HG02571 (cell line): ENCODE measurements around the gene RARS1.

Source experiments
- ATAC-seq: cut with Tn5 transposase; IDR thresholded peaks from one replicate; pipeline ENCODE4 v1.9.1; 2021; ENCODE audit warnings: mild to moderate bottlenecking, moderate library complexity; ENCODE audit not compliant: unreplicated experiment

Gene RARS1

GRCh38 chr5:168552146-168552545, 65.9 kb downstream of the RARS1 start:
- no peak for ATAC-seq

- no peak for ATAC-seq
Observed at GRCh38 chr5:168553377-168554130, 67.3 kb downstream of the RARS1 start.

DNA sequence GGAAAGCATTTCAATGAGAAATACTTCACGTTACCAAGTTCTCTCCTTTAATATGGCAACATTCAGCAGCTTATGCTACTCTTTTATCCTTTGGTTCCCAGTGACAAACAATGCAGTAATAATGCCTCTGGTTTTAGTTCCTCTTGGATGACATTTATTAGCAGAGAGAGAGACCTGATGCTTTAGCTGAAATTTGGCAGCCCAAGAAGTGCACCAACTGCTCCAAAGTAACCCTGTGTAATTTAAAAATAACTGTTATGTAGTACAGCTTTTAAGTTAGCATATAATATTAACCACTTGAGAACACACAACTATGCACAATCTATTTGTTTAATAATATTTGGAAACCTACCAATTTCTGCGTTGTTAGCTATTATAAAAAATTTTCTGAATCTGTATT, 71.1 kb downstream of the RARS1 start:
- ATAC-seq, result no peak

- ATAC-seq, result no peak
Observed at GRCh38 chr5:168562279-168562678, 76.0 kb downstream of the RARS1 start.

- no peak for ATAC-seq
Observed at GRCh38 chr5:168563959-168564358, 77.7 kb downstream of the RARS1 start.

DNA sequence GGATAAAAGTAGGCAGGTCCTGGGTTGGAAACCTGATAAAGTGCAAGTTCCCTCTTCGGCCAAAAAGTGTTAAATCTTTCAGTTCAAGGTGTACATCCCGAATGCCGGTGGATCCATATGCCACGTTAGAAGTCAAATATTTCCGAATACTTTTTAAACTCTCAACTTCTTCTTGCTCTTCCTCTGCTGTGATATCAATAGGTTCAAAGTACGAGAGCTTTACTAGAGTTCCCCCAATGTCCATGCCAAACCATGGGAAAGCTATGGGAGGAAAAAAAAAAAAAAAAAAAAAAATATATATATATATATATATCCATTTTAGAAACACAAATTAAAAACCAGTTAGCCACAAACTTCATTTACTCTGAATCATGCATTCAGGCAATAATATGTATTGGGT, 82.5 kb downstream of the RARS1 start:
- ATAC-seq, result no peak
